Adipose tissue (tissue), 3 donors: ENCODE results near the gene NRCAM. TPM values are rescaled to one million over a fixed set of nuclear protein-coding genes. Genes with fewer than 3 reads are reported as not detected.

Source experiments
- H3K27ac ChIP-seq: one replicate; pipeline ENCODE4 v1.5.1; 2013; ENCODE audit warnings: low read depth, low read length
- WGBS, 3 donors: extraction: QIAGEN DNeasy Blood & Tissue Kit; methylation state at CpG; one replicate each; pipeline ENCODE4 v1.1.7; 2013; 5-methylcytosine and 5-hydroxymethylcytosine counted together
- polyA plus RNA-seq, 3 donors: library from polyadenylated mRNA; stranded (reverse); fragments of 200-250 nt; gene quantifications; one replicate each; pipeline ENCODE4 v1.2.3, GENCODE V29; 2013
- donor health status: healthy with polysubstance abuse.
- donor health status: Bipolar disorder and iron deficiency.
- donor health status: healthy.

Gene NRCAM
- polyA plus RNA-seq, 3 donors = 2.5 to 10.0 (median 2.6) TPM

DNA sequence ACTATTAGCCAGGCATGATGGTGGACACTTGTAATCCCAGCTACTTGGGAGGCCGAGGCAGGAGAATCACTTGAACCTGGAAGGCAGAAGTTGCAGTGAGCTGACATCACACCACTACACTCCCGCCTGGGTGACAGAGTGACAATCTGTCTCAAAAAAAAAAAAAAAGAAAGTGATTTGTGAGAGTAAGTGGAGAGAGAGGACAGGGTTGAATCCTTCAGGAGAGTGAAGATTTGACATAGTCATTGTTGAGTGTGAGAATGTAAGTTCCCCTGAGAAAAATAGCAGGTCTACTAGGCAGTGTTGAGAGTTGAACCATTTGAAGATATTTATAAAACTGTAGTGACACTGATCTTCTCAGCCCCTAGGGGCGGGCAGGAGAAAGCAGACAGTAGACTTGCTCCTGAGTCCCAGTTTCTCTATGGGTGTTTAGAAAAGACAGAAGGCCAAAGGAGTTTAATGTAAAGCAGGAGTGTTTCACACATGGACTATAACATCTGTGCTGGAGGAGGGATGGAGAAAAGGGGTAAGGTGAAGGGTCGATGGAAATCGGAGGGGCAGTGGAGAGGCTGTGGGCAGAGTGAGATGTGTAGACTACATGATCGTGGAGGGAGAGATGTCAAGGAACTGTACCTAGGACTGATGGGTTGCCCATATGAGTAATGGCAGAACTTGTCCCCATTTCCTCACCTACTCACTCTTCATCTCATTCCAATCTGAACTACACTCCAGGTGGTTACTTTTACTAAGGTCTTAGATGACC lies 312.4 kb downstream of the NRCAM start:
- H3K27ac ChIP-seq = no peak overlapping the region
- 91 to 94% (median 93%) methylated on average over 6 of the region's 6 CpGs for WGBS, 3 donors

DNA sequence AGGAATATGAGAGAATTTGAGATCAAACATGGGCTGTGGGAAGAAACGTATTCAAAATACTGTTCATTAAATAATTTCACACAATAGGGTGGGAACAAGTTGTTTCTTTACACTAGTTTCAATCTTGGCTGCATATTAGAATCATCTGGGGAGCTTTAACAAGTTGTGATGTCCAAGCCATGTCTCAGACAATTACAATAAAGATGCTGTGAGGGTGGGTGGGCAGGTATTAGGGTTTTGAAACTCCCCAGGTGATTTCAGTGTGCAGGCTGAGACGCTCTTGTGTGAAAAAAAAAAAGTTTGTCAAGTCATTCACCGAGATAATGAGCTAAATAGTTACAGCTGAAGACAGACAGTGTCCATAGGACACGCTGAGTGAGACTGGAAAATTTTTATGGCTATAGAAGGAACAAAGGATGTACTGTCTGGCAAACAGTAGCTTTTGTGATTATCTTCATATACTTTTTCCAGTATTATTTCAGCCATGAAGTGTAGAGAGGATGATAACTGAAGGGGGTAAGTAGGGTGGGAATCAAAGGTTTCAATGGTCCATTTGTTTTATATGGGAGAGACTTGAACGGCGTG lies 313.5 kb downstream of the NRCAM start:
- H3K27ac ChIP-seq = no peak overlapping the region
- 77 to 94% (median 91%) methylated on average over 6 of the region's 6 CpGs for WGBS, 3 donors

DNA sequence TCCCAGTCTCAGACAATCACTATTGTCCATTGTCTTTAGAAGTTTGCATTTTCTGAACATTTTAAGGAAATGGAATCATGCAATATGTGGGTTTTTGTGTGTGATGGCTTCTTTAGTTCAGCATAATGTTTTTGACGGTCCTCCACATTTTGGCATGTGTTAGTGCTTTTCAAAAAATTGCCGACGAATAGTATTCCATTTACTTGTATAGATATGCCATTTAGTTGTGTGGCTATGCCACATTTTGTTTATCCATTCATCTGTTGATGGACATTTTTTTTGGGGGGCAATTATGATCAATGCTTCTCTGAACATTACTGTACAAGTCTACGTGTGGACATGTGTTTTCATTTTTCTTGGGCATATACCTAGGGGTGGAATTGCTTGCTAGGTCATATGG lies 314.1 kb downstream of the NRCAM start:
- WGBS, 3 donors = 89 to 95% (median 90%) methylated on average over 4 of the region's 4 CpGs

DNA sequence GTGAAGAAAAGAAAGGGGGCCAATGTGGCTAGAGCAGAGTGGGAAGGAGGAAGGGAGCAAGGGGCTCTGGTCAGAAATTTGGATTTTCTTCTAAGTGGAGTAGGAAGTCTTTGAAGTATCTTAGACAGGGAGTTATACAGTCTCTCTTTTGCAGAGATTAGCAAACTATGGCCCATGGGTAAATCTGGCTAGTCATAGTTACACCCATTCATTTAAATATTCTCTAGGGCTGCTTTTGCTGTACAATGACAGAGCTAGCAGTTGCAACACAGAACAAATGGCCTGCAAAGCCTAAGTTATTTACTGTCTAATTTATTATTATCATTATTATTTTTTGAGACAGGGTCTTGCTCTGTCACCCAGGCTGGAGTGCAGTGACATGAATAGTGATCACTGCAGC lies 315.6 kb downstream of the NRCAM start:
- no peak overlapping the region for H3K27ac ChIP-seq

More for the DNA sequence above, 314.1 kb downstream of the NRCAM start:
- H3K27ac ChIP-seq = no peak overlapping the region

DNA sequence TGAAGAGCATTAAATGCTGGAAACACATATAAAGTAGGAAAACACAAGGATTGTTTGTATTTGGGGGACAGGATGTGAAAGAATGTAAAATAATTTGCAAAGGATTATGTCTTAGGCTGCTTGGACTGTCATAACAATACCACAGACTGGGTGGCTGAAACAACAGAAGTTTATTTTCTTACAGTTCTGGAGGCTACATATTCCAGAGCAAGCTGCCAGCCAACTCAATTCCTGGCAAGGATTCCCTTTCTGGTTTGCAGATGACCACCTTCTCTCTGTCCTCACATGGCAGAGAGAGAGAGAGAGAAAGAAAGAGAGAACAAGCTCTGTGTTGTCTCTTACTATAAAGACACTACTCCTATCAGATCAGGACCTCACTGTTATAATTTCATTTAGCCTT lies 317.3 kb downstream of the NRCAM start:
- no peak overlapping the region for H3K27ac ChIP-seq

DNA sequence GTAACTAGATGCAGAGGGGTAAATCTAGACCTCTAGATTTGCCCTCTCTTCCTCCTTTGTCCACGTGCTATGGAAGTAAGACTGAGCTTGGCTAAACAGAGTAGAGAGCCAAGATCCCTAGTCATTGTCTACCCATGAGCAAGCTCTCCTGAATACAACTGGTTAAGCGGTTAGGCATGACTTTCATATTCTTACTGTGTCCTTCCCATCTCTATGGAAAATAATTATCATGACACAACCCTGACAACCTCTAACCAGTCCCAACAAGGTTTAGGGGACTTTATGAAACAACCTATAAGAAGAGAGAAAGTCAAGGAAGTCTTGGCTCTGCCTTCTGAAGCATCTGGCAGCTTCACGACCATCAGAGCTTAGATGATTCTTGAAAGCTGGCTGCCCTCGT lies 318.2 kb downstream of the NRCAM start:
- 65 to 94% (median 94%) methylated on average over 4 of the region's 4 CpGs for WGBS, 3 donors
- no peak overlapping the region for H3K27ac ChIP-seq

DNA sequence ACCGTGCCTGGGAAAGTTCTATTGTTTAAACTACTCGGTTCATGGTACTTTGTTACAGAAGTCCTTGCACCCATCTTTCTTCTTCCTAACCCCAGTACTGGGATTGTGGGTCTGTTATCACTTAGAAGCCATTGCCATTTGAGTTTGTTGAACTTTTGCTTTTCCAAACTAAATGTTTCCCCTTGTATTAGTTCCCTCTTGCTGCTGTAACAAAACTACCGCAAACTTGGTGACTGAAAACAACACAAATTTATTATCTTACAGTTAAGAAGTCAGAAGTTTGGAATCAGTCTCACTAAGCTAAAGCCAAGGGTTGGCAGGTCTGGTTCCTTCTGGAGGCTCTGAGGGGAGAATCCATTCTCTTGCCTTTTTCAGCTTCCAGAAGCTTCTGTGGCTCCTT lies 319.2 kb downstream of the NRCAM start:
- H3K27ac ChIP-seq = no peak overlapping the region
- 82 to 96% (median 94%) methylated on average over 3 of the region's 3 CpGs for WGBS, 3 donors

DNA sequence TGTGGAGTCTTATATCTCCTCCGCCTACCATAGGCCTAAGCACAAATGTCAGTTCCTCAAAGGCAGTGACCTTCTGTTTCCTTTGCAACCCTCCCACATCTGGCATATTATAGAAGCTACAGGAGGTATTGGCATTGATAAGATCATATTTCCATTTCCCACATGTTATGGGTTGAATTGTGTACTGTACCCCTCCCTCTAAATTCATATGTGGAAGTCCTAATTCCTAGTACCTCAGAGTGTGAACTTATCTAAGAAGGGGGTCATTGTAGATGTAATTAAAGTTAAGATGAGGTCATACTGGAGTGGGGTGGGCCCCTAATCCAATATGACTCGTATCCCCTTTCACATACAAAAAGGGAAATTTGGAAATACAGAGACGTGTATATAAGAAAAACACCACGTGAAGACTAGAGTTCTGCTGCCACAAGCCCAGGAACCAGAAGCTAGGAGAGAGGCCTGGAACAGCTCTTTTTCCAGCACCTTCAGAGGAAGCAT lies 320.0 kb downstream of the NRCAM start:
- H3K27ac ChIP-seq = no peak overlapping the region
- WGBS, 3 donors = 60 to 84% (median 62%) methylated on average over 4 of the region's 4 CpGs

DNA sequence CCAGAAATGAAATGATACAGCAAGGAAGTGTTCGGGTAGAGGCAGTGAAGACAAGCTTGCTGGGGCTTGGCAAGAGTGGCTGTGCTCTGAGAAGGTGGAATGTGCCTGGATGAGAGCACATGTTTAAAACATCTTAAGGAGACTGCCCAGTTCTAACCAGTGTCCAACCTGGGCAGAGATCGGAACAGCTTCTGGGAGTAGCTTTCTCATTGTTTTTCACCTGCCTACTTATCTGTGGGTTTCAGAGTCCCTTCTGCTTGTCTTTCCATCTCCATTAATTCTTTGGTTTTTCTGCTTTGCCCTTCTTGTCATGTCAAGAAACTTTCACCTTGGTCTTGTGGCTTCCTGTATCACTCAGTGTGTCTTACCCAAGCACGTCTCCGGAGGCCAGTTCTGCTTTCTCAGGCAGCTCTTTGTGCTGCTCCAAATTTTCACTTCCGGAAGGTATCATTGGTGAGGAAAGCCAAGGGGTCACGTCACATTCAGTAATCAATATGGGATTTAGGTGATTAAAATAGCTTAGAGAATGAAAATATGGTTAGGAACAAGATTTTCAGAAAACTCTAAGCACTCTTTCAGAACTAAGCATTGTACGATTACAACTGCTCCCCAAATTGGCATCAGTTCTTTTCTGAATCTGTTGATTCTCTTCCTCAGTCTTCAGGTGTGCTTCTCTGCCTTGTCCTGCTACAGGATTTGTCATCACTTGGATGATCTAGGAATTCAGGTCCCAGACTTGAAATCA lies 320.6 kb downstream of the NRCAM start:
- H3K27ac ChIP-seq = no peak overlapping the region
- 63 to 86% (median 64%) methylated on average over 7 of the region's 7 CpGs for WGBS, 3 donors

DNA sequence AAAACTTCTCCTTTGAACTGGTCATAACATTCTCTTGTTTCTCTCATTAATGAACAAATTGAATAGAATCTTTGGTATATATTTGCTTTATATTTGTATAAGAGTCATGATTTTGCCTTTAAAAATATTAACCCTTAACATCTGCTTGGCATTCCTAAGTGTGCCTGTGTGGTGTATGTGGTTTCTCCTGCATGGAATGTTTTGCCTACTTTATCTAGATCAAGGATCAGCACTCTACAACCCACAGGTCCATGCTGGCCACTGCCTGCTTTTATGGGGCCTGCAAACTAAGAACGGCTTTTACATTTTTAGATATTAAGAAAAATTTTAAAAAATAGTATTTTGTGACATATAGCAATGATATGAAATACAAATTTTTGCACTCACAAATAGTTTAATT lies 321.8 kb downstream of the NRCAM start:
- H3K27ac ChIP-seq = no peak overlapping the region
- whole genome bisulfite sequencing, 3 donors = 94 to 96% (median 94%) methylated on average over 1 of the region's 1 CpG

DNA sequence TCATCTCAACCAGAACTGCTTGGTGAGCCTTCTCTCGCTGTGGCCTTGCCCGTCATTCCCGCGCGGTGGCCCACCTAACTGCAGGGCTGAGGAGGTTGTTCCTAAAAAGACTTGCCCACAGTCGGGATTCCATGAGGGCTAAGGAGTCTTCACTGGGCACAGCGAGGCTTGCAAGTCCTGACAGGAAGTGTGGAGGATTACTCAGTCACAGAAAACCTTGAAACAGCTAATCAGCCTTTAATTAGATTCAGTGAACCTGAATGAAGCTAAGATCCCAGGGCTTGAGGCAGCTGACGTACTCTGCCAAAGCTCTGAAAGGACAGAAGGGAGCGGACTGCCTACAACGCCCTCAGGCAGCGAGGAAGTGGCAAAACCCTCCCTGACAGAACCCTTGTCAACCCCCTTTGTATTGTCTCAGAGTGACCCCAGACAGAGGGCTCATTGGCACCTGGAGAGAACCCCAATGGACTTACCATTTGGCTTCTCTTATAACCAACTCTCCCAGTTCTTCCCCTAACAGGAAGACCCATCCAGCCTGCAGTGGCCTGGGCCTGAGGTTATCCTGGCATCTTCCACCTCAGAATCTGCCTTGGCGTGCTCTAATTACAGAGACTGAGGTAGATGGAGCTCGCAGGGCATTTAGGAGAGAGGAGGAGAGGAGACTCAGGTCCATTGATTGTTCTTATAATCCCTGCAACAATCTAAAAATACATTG lies 323.5 kb downstream of the NRCAM start:
- no peak overlapping the region for H3K27ac ChIP-seq
- 90 to 91% (median 90%) methylated on average over 13 of the region's 13 CpGs for WGBS, 3 donors

DNA sequence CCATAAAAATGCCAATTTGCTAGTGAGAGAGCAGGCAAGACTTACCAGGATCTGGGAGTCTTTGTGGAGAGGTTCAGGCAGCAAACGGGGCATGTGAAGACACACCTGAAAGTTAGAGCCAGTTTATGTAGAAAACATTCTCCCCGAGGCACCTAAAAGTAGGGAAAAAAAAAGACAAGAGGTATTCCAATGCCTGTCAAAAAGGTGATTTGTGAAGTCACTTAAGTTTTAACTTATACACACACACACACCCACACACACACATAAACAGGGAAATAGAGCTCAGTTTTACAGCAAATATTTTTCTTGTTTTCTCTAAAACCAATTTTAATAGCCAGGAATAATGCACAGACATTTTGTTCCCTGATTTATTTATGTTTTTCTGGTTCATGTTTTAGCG lies 326.0 kb downstream of the NRCAM start, which contains the start of gene LAMB4:
LAMB4 (minus strand) TSS at position 101 of the 400 bp plus-strand sequence. CDS start 7,197 bp downstream, outside the sequence.
- H3K27ac ChIP-seq = no peak within 1 kb of the TSS
- 84 to 91% (median 90%) methylated on average over 3 of the region's 3 CpGs for WGBS, 3 donors

DNA sequence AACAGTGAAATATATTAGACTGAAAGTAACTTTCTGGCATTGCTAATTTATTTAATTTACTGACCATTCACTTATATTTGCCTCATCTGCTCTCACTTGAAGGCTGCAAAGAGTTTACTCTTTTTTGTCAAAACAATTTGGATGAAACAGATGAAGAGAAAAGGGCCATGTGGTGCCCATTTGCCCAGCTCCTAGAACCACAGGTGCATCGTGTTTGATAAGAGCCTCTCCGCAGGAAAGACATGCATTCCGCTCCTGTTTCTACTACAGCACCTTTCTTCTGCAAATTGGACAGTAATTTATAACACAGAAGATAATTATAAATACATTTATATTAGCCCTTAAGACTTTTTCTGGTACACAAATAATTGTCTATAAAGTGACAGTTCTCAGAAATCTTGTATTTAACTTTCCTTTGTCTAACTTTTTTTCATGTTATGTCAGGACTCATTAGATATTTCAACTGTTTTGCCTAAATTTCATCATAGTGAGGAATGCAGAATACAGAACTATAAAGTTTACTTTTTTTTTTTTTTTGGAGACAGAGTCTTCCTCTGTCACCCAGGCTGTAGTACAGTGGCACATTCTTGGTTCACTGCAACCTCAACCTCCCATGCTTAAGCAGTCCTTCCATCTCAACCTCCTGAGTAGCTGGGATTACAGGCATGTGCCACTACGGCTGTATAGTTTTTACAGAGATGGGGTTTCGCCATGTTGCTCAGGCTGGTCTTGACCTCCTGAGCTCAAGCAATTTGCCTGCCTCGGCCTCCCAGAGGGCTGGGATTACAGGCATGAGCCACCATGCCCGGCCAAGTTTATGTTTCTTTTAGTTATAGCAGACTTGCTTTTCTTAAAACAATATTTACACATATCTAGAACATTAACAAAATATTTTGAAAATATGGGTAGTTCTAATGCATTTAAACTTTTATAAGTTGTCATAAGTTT lies 326.9 kb downstream of the NRCAM start:
- WGBS, 3 donors = 91 to 92% (median 91%) methylated on average over 7 of the region's 7 CpGs
- H3K27ac ChIP-seq = no peak overlapping the region

DNA sequence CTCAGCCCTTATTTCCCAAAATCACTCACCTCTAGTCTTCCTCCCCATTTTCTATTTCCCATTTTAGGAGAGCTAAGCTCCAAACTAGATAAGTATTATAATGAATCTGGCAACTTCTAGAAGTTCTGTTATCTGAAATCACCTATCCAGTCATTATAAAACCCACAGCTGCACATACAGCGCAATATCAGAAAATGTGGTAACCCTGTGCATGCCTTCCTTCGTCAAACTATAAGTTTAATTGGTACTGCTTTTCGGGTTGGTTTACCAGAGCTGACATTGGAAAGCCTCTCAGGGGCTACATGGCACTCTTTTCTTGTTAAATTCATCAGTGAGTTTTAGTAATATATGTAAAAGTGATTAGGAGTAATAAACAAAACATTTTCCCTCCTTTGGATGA lies 327.7 kb downstream of the NRCAM start:
- 91 to 92% (median 91%) methylated on average over 3 of the region's 3 CpGs for WGBS, 3 donors
- H3K27ac ChIP-seq = no peak overlapping the region

DNA sequence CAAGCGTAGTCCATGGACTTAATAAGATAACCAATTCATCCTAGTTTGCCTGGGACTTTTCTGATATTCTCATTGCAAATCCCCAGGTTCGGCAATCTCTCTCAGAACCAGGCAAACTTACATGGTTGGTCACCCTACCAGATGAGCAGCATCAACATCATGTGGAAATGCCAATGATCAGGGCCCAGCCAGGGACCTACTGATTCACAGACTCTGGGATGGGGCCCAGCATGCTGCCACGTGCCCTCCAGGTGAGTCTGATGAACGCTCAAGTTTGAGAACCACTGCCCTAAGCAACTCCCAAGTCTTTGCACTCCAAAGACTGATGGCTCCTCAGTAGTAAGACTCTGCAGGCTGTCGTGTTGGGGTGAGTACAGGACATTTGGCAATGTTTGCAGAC lies 328.8 kb downstream of the NRCAM start:
- H3K27ac ChIP-seq = no peak overlapping the region
- WGBS, 3 donors = 81 to 93% (median 85%) methylated on average over 5 of the region's 5 CpGs

DNA sequence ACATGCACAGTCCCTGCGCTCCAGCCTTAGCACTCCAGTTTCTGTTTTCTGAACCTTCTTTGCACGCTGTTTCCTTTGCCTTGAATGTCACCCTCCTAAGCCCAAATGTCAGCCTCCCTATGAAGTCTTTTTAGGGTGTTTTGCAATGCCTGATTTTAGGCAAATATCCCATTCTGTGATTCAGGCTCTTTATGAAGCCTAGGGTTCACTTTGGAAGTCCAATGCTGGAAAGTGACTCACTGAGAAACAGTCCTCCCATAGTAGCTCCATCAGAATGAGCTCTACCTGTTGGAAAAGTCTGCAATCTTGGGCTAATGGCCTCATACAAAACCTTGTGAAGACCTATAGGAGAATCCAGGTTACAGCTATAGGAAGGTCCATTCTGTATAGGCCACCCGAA lies 331.4 kb downstream of the NRCAM start:
- WGBS, 3 donors = 86 to 96% (median 88%) methylated on average over 3 of the region's 3 CpGs

DNA sequence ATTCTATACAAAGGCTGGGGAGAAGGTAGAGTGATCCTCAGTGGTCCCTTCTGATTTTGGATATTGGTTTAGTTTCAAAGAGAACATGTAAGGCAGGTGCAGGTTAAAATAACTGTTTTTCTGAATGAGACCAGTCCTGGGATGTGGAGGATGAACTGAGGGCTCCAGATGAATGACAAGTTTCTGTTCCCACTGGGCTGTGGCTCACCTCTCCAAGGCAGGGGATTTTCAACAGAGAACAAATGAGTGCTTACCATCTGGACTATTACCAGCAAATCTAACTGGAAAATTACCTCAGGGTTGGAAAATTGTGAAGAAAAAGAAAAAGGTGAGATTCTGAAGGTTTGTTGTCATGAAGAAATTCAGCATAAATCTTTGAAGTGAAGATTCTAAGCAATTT lies 334.1 kb downstream of the NRCAM start:
- H3K27ac ChIP-seq = no peak overlapping the region

More for the DNA sequence above, 331.4 kb downstream of the NRCAM start:
- no peak overlapping the region for H3K27ac ChIP-seq

DNA sequence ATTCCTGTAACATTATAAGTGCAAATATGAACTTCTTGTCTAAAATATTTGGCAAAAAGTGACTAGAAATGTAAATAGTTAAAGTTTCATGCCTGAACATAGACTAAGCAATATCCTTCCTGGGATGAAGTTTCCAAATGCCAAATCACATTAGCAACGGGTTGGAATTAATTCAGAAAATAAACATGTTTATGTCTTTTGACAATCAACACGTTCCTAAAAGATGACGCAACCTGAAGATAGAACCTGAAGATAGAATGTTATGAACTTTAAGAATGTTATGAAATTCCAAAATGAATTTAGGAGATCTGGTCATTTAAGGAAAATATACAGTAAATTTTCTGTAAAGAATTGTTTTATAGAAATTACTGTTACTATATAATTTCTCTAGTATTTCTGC lies 335.3 kb downstream of the NRCAM start:
- no peak overlapping the region for H3K27ac ChIP-seq
- WGBS, 3 donors = 53 to 73% (median 54%) methylated on average over 3 of the region's 3 CpGs
